H9 (cell line): ENCODE results near the gene COPRS. TPM values are rescaled to one million over a fixed set of nuclear protein-coding genes. Genes with fewer than 3 reads are reported as not detected.

Experiments used
- DNase-seq: peaks from one replicate; pipeline ENCODE4 v3.0.0-alpha.2; 2017
- H2AFZ ChIP-seq: one replicate; pipeline ENCODE4 v1.6.1; 2013; ENCODE audit warnings: mild to moderate bottlenecking, low read length, control low read depth, moderate library complexity
- H2AK5ac ChIP-seq: 2 replicates; pipeline ENCODE4 v1.6.1; 2013; ENCODE audit warnings: low read length, control low read depth, mixed read lengths; ENCODE audit not compliant: insufficient read length
- H2BK120ac ChIP-seq: one replicate; pipeline ENCODE4 v1.6.1; 2013; ENCODE audit warnings: low read depth, mild to moderate bottlenecking, low read length, control low read depth, inconsistent platforms; ENCODE audit not compliant: poor library complexity, severe bottlenecking
- H2BK12ac ChIP-seq: 2 replicates; pipeline ENCODE4 v1.6.1; 2013; ENCODE audit warnings: low read length, control low read depth, mixed read lengths, low read depth; ENCODE audit not compliant: insufficient read length
- H2BK15ac ChIP-seq: 2 replicates; pipeline ENCODE4 v1.6.1; 2013; ENCODE audit warnings: low read depth, low read length, control low read depth
- H2BK20ac ChIP-seq: one replicate; pipeline ENCODE4 v1.6.1; 2013; ENCODE audit warnings: low read depth, mild to moderate bottlenecking, low read length, control low read depth, inconsistent platforms; ENCODE audit not compliant: poor library complexity, severe bottlenecking
- H2BK5ac ChIP-seq: 2 replicates; pipeline ENCODE4 v1.6.1; 2013; ENCODE audit warnings: low read length, control low read depth, mixed read lengths; ENCODE audit not compliant: insufficient read length
- H3K14ac ChIP-seq: 2 replicates; pipeline ENCODE4 v1.6.1; 2013; ENCODE audit warnings: low read length, control low read depth; ENCODE audit not compliant: insufficient read depth
- H3K18ac ChIP-seq: 2 replicates; pipeline ENCODE4 v1.6.1; 2013; ENCODE audit warnings: low read depth, mild to moderate bottlenecking, mixed read lengths, low read length, control low read depth; ENCODE audit not compliant: insufficient read length
- H3K23ac ChIP-seq: 2 replicates; pipeline ENCODE4 v1.6.1; 2013; ENCODE audit warnings: low read length, control low read depth, mixed read lengths, low read depth; ENCODE audit not compliant: insufficient read length
- H3K23me2 ChIP-seq: 2 replicates; pipeline ENCODE4 v1.6.1; 2013; ENCODE audit warnings: low read depth, mild to moderate bottlenecking, mixed read lengths, low read length, control low read depth; ENCODE audit not compliant: insufficient read length, poor library complexity, severe bottlenecking
- H3K27ac ChIP-seq: 2 replicates; pipeline ENCODE4 v1.5.1; 2013; ENCODE audit warnings: low read length, control low read depth, mixed read lengths, low read depth; ENCODE audit not compliant: insufficient read length
- H3K27me3 ChIP-seq: 2 replicates; pipeline ENCODE4 v1.6.1; 2013; ENCODE audit warnings: low read length, control low read depth, inconsistent platforms; ENCODE audit not compliant: insufficient read depth
- H3K4ac ChIP-seq: 2 replicates; pipeline ENCODE4 v1.6.1; 2013; ENCODE audit warnings: low read depth, mild to moderate bottlenecking, control low read depth, inconsistent platforms, low read length, moderate library complexity
- H3K4me1 ChIP-seq: 2 replicates; pipeline ENCODE4 v1.6.1; 2013; ENCODE audit warnings: low read length, control low read depth, inconsistent platforms; ENCODE audit not compliant: insufficient read depth
- H3K4me2 ChIP-seq: 2 replicates; pipeline ENCODE4 v1.6.1; 2013; ENCODE audit warnings: low read length, control low read depth, mixed read lengths; ENCODE audit not compliant: insufficient read length, insufficient read depth
- H3K56ac ChIP-seq: 2 replicates; pipeline ENCODE4 v1.6.1; 2013; ENCODE audit warnings: low read depth, mild to moderate bottlenecking, mixed read lengths, low read length, control low read depth; ENCODE audit not compliant: insufficient read length
- H3K79me1 ChIP-seq: 2 replicates; pipeline ENCODE4 v1.6.1; 2013; ENCODE audit warnings: low read depth, mild to moderate bottlenecking, moderate library complexity, low read length, control low read depth, inconsistent platforms; ENCODE audit not compliant: insufficient read depth, poor library complexity, severe bottlenecking
- H3K79me2 ChIP-seq: 2 replicates; pipeline ENCODE4 v1.6.1; 2013; ENCODE audit warnings: low read length, control low read depth, inconsistent platforms; ENCODE audit not compliant: insufficient read depth
- H3K9ac ChIP-seq: 2 replicates; pipeline ENCODE4 v1.6.1; 2013; ENCODE audit warnings: low read length, control low read depth, mixed read lengths; ENCODE audit not compliant: insufficient read length; ENCODE audit errors: extremely low read depth
- H3K9me3 ChIP-seq: one replicate; pipeline ENCODE4 v1.6.1; 2013; ENCODE audit warnings: low read depth, low read length, inconsistent platforms; ENCODE audit not compliant: control insufficient read depth
- H3T11ph ChIP-seq: one replicate; pipeline ENCODE4 v1.6.1; 2013; ENCODE audit warnings: mild to moderate bottlenecking, low read length, control low read depth, inconsistent platforms
- H4K20me1 ChIP-seq: one replicate; pipeline ENCODE4 v1.6.1; 2013; ENCODE audit not compliant: control insufficient read depth, insufficient read length, insufficient read depth
- H4K5ac ChIP-seq: 2 replicates; pipeline ENCODE4 v1.6.1; 2013; ENCODE audit warnings: low read depth, mild to moderate bottlenecking, mixed read lengths, low read length, control low read depth; ENCODE audit not compliant: insufficient read length
- H4K8ac ChIP-seq: replicated peaks from 2 replicates; pipeline ENCODE4 v1.6.1; 2013; ENCODE audit warnings: low read length, control low read depth, mixed read lengths, low read depth; ENCODE audit not compliant: insufficient read length
- H4K91ac ChIP-seq: 2 replicates; pipeline ENCODE4 v1.6.1; 2013; ENCODE audit warnings: low read depth, mild to moderate bottlenecking, moderate library complexity, mixed read lengths, low read length, control low read depth; ENCODE audit not compliant: insufficient read length
- H3K27ac Mint-ChIP-seq, 3 experiments: 2 replicates in 2 of 3; 3 replicates in 1 of 3; pipeline ENCODE4 v1.8.0; 2020 to 2021; ENCODE audit warnings: mixed read lengths in 3 of 3, mild to moderate bottlenecking in 1 of 3, moderate library complexity in 1 of 3
- H3K27me3 Mint-ChIP-seq: 2 replicates; pipeline ENCODE4 v1.8.0; 2021; ENCODE audit warnings: low read depth, mild to moderate bottlenecking, moderate library complexity, mixed read lengths
- H3K36me3 Mint-ChIP-seq, 3 experiments: 2 replicates in 2 of 3; 3 replicates in 1 of 3; pipeline ENCODE4 v1.8.0; 2020 to 2021; ENCODE audit warnings: low read depth in 3 of 3, mixed read lengths in 3 of 3; ENCODE audit not compliant: insufficient read depth in 1 of 3
- H3K4me1 Mint-ChIP-seq, 2 experiments: 2 replicates each; pipeline ENCODE4 v1.8.0; 2020; ENCODE audit warnings: mixed read lengths in 2 of 2
- H3K4me3 Mint-ChIP-seq, 2 experiments: 2 replicates in 1 of 2; 3 replicates in 1 of 2; pipeline ENCODE4 v1.8.0; 2020 to 2021; ENCODE audit warnings: mild to moderate bottlenecking in 2 of 2, mixed read lengths in 2 of 2, moderate library complexity in 1 of 2
- H3K9me3 Mint-ChIP-seq, 2 experiments: 2 replicates in 1 of 2; 3 replicates in 1 of 2; pipeline ENCODE4 v1.8.0; 2020; ENCODE audit warnings: mild to moderate bottlenecking in 2 of 2, mixed read lengths in 2 of 2, moderate library complexity in 1 of 2
- WGBS: extraction: QIAGEN DNeasy Blood & Tissue Kit; methylation state at CpG from one replicate; pipeline ENCODE4 v1.1.7; 2013; ENCODE audit warnings: missing lambda C conversion rate, low lambda C conversion rate, mixed read lengths; ENCODE audit not compliant: insufficient read length; ENCODE audit errors: extremely low coverage; 5-methylcytosine and 5-hydroxymethylcytosine counted together
- total RNA-seq: library from RNA; stranded (reverse); gene quantifications from 2 replicates; pipeline ENCODE4 v1.2.1, GENCODE V29; 2021
- TF ChIP-seq, protein P1 (sequence below): fragments of 200-600 bp; sonication (generic); conservative IDR thresholded peaks from 3 replicates; pipeline ENCODE4 v1.8.0; 2021; ENCODE audit warnings: antibody characterized with exemption, mild to moderate bottlenecking

COPRS gene
- total RNA-seq, 1 experiment from 2014 or later = 43.8 TPM

DNA sequence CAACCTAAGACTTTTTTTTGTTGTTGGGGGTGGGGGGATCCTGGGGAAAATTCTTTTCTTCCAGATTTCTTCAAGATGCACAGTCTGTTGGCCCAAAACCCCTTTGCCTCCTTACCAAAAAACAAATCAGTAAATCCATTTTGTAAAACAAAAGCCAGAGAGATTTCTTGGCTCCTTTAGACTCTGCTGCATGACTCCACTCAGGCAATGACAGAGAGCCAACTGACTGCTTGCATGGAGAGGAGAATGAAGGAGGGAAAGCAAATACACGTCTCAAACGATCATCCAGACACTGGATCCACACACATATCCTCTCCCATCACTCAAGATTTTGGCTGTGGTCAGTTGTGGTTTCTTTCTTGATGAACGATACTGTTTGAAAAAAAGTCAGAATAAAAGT lies 13.8 kb downstream of the COPRS start:
- Histone ChIP-seq H4K5ac (no peak overlapping the region), H3K79me2 (no peaks in the 10 kb centered on the region), H4K91ac (no peak overlapping the region), H2AK5ac (no peak overlapping the region), H4K20me1 (no peaks in the 10 kb centered on the region), H2AFZ (no peak overlapping the region), H3K4me2 (no peak overlapping the region), H3K4me1 (no peaks in the 10 kb centered on the region), H4K8ac (no peak overlapping the region), H2BK5ac (no peak overlapping the region), H3K9ac (no peak overlapping the region), H3K14ac (no peak overlapping the region), H3K56ac (no peak overlapping the region), H3T11ph (no peak overlapping the region), H3K23ac (no peak overlapping the region), H3K9me3 (no peaks in the 10 kb centered on the region), H3K27me3 (no peaks in the 10 kb centered on the region; the same call in 1 of the 2 replicates), H3K27ac (no peak overlapping the region), H3K4ac (no peak overlapping the region), H3K79me1 (no peaks in the 10 kb centered on the region), H3K18ac (no peak overlapping the region), H2BK15ac (no peak overlapping the region), H2BK20ac (no peak overlapping the region), H2BK120ac (no peak overlapping the region), H3K23me2 (peaks cover 3% of the 10 kb centered on the region), H2BK12ac (no peak overlapping the region)
- Mint-ChIP-seq H3K9me3 (no peaks in the 10 kb centered on the region), H3K4me1 (no peaks in the 10 kb centered on the region), H3K27me3 (peaks cover 5% of the 10 kb centered on the region), H3K36me3 (0 out of 7 replicates have a peak, but pooled peaks cover 0 to 1% (median 0%) of the 10 kb centered on the region in 3 experiments), H3K4me3 (no peak overlapping the region), H3K27ac (no peak overlapping the region)
- WGBS = no CpG with 5 or more reads among the region's 3 CpGs
- TF ChIP-seq, protein P1, sequence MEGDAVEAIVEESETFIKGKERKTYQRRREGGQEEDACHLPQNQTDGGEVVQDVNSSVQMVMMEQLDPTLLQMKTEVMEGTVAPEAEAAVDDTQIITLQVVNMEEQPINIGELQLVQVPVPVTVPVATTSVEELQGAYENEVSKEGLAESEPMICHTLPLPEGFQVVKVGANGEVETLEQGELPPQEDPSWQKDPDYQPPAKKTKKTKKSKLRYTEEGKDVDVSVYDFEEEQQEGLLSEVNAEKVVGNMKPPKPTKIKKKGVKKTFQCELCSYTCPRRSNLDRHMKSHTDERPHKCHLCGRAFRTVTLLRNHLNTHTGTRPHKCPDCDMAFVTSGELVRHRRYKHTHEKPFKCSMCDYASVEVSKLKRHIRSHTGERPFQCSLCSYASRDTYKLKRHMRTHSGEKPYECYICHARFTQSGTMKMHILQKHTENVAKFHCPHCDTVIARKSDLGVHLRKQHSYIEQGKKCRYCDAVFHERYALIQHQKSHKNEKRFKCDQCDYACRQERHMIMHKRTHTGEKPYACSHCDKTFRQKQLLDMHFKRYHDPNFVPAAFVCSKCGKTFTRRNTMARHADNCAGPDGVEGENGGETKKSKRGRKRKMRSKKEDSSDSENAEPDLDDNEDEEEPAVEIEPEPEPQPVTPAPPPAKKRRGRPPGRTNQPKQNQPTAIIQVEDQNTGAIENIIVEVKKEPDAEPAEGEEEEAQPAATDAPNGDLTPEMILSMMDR = no peak
- no peak for DNase-seq
